GM19240 (cell line): ENCODE measurements around the gene OPTC.
"Not testable (repeated sequence)": the region's sequence is repeated elsewhere in the genome, so short reads cannot be mapped to it uniquely, and the experiment has no call there.

Experiments
- DNase-seq: peaks from one replicate; pipeline ENCODE4 v3.0.0; 2011; ENCODE audit warnings: low spot score; ENCODE audit not compliant: insufficient read length

OPTC gene

DNA sequence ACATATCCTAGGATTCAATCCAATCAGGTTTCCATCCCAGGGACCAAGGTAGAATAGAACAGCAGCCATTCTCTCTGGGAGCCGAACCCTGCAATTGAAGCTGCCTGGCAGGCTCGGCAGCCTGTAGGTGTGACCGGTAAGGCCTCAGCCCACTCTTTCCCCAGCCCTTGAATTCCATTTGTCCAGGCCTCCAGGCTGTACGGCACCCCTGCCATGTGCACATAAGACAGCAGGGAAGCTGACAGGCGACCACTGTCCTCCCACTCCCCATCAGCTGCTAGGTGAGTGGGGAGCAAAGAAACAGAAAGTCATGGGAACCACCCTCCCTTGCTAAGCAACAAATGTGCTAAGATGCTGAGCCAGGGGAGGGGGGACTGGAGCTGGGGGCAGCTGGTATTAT lies 23.0 kb downstream of the OPTC start:
- DNase-seq, result no peak

DNA sequence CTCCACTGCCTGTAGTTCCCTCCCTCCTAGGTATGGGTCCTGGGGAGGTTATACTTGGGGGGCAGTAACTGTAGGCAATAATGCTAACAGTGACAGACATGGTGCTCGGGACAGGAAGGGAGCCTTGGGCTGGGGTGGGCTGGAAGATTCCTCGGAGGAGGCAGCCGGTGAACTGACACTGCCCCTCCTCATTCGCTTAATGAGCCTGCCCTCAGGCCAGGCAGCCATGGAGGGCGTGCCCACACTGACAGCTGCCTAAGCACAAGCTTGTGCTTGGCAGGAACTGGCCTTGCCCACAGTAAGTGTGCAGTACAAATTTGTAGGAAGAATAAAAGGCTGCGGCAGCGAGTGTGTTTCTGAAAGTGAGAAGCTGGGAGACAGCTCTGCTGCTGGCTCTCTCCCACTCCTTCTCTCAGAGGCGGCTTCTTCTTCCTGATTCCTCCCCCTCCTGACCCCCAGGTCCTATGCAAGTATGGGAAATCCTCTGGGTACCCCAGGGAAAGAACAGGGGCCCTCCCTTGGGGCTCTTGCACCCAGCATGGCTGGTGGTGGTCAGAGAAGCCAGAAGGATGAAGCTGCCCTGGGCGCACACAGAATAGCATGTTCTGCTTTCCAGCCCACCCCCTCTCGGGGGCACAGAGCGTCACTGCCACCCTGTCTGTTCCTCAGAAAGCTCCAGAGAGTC lies 23.6 kb downstream of the OPTC start:
- DNase-seq, result no peak

DNA sequence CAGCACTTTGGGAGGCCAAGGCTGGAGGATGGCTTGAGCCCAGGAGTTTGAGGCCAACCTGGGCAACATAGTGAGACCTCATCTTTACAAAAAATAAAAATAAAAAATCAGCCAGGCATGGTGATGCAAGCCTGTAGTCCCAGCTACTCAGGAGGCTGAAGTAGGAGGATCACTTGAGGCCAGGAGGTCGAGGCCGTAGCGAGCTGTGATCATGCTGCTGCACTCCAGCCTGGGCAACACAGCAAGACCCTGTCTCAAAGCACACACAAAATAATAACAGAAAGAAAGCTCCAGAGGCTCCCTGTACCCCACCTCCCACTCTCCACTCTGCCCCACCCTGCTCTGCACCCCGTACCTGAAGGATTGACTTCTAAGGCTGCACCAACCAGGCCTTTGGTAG lies 24.2 kb downstream of the OPTC start:
- not testable (repeated sequence) for DNase-seq

DNA sequence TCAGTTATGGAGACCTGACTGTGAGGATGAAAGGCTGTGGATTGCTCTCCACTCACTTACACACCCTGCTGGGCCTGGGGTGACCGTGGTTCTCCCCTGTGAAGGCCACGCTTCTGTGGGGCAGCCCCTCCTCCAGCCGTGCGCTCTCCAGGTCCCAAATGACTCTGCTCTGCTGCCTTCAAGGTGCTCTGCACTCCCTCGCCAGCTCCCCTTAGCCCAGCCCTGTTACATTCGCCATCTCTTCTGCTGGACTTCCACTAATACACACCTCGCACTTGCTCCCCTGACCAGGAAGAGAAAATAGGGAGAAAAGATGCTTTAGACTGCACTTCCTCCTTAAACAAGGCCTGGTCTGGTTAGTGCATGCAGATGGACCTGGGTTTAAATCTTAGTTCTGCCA lies 24.6 kb downstream of the OPTC start:
- no peak for DNase-seq

DNA sequence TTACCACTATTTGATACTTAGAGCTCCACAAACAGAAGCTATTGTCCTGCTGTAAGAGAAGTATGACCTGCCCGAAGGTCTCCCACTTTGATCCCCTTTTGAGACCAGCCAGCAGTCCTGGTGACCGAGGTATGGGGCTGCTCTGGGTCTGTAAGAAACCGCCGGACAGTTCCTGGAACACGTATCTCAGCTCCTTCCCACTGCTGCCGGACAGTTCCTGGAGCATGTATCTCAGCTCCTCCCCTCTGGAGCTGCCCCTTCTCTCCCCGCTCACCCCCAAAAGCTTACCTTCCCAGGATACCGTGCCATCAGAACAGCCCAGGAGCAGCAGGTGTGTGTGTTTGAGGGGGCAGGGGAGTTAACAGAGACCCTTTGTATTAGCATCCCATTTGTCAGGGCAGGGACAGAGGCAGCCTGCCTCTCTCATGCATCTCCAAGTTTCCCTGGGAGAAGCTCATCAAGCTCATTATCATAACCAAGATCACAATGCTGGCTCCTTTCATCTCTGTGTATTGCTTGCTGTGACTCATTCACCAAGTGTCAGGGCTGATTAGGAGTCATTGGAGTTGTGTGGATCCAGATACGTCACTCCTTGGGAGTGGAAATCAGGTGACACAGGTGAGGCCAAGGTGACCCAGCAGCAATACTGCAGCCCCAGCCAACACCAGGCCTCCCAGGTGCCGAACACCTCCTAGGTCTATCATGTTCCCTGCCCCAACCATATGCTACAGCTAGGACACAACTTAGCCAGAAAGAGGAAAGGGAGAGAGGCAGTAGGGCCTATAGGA lies 25.3 kb downstream of the OPTC start:
- no peak for DNase-seq

DNA sequence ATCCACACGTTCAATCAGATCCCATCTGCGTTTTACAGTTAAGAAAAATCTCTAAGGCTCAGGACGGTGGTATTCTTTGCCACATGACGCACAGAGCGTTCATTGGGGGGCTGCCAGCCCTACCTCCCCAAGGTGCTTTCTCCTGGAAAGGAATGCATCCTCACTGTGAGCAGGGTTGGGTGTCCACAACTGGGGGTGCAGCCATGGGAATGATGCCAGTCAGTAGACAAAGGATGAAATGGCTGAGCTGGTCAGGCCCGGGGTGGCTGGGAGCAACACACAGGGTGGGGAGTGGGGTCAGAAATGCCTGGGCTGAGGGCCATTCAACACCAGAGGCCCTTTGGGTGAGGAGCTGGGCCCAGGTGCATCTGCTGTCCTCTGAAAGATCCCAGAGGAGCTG lies 25.9 kb downstream of the OPTC start:
- no peak for DNase-seq

DNA sequence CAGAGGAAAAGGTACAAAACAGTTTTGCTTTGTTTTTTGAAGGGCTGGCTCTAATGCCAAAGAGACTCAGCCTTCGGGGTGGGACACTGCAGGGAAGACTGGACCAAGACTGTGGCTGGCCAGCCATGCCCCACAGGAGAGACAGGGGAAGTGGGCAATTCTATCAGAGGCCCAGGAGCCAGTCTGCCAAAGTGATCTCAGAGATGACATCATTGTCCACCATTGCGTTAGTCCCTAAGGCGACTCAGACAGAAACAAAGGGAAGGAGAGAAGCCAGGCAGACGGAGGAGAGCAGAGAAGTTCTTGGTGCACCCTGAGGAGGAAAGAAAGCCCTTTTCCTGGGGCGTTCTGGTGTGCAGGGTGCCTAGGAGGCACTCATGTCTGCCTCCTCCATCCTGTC lies 26.4 kb downstream of the OPTC start:
- DNase-seq, result no peak

DNA sequence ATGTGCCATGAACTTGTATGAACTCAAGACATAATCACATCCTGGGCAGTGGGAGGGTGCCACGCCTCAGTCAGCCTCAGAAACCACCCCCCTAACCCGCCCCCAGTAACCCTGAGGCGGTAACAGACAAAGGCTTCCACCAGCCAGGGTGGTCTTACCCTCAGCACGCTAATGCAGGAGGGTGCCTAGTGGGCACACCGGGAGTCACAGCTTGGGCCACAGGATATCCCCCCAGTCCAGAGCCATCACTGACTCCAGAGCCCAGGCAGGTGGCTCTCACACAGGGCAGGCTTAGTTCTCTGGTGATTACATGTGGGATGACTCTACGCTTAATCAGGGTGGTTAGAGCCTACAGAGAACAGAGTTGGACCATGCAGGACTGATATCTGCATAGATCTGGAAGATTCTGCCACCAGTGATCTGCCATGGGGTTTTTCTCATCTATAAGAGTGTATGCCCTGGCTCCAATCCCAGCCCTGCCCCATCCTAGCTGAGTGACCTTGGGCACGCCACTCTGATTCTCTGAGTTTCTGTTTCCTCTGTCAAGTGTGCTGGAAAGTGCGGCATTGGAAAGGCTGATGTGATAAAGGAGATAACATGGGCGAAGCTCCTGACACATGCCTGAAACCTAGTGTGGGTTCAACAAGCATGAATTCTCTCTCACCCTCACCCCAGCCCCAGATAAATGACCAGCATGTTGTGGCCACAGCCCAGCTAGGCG lies 27.3 kb downstream of the OPTC start:
- DNase-seq, result no peak

DNA sequence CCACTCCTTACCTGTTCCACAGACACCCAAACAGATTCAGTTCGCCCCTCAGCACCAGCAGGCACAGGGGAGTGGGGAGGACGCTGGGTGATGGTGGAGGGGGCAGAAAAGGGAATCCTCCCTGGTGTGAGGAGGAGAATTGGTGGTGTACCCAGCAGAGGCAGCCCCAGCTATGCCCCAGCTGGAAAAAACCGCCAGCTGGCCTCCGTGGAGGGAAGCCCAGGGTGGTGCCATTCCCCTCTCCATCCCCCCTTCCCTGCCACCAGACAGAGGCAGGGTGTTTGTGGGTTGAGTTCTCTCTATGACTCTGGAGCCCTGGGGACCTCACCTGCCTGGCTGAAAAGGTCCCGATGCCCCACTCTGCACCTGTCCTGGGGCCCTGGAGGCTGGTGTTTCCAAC lies 27.9 kb downstream of the OPTC start:
- no peak for DNase-seq

DNA sequence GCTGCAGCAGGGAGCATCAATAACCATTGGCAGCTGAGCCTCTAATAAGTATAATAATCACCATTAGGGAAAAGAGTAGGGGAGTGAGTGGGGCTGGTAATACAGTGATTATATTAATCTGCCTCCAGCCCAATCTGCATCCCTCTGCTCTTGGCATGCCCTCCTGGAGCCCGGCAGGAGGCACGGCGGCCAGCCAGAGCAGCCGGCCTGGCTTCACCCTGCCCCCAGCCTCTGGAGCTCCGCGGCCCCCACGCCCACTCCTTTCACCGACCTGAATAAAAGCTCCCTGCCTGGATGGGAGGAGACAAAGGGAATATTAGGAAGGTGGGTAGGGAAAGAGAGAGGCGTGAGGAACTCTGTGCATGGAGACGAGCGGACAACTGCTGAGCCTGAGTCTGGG lies 28.3 kb downstream of the OPTC start:
- DNase-seq, result no peak

DNA sequence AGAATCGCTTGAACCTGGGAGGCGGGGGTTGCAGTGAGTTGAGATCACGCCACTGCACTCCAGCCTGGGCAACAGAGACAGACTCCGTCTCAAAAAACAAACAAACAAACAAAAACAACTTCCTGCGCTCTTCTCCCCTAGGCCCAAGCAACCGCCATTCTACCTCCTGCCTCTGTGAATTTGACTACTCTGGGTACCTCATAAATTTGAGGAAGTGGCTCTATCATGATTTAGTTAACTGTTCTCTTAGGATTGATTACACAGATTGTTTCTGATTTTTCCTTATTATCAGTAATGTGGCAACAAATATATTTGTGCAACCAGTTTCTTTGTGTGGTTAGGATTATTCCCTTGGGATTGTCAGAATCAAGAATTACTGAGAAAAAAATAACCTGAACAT lies 29.7 kb downstream of the OPTC start:
- no peak for DNase-seq

DNA sequence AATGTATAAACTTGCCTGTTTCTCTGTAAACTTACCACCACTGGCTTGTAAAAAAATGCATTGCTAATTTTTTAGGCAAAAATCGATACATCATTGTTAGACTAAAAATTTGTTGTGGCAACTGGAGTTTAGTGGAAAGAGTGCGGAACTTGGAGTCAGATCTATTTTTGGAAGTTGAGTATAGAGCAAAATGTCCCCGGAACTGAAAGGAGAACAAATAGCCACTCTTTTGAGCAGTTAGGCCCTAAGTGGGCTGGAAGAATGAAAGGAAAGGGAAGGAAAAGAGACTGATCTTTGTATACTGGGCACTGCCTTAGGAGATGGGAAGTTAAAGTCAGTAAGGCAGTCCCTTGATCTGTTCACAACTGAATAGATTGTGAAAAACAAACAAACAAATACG lies 30.2 kb downstream of the OPTC start:
- DNase-seq, result no peak

DNA sequence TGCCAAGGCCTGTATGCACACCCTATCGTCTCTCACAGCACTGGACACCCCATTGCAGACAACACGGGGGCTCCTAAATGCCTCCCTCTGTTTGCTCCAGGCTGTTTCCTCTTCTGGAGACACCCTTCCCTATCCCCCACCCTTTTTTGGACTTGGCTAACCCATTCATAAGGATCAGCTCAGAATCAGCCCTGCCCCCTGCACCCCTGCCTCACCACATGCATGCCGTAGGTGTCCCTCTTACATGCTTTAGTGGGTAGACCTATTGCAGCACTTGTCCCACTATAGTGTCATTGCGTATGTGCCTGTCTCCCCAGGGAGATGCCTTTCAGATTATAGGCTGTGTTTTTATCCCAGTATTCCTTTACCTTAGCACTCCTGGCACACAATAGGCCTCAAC lies 30.9 kb downstream of the OPTC start:
- no peak for DNase-seq

DNA sequence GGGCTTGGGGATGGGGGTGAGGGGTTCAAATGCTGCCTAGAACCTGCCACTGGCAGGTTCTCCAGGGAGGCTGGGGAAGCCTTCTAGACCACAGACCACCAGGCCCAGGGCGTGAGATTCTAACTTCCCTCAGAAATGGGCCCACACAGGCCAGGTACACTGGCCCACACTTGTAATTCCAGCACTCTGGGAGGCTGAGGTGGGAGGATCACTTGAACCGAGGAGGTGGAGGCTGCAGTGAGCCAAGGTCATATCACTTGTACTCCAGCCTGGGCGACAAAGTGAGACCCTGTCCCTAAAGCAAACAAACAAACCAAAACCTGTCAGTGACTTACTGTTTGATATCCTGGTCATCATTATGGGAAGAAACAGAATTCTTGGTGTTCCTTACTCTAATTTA lies 31.7 kb downstream of the OPTC start:
- DNase-seq, result no peak

DNA sequence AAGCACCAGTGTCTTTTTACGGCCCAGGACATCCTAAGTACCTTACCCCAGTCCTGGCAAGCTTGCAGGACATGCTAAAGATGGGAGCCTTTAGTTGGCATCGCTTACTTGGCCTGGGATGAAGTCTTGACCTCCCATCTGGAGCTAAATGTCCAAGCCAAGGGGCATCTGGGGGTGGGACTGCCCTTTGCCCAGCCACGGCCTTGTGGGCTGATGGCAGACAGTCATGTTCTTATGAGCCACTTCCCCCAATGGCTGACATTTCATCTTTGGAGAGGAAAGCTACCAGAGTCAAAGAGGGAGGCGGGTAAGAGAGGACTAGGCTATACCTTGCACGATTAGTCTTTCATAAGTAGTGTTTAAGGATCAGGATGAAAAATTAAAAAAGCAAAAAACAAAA lies 32.2 kb downstream of the OPTC start:
- DNase-seq, result no peak

DNA sequence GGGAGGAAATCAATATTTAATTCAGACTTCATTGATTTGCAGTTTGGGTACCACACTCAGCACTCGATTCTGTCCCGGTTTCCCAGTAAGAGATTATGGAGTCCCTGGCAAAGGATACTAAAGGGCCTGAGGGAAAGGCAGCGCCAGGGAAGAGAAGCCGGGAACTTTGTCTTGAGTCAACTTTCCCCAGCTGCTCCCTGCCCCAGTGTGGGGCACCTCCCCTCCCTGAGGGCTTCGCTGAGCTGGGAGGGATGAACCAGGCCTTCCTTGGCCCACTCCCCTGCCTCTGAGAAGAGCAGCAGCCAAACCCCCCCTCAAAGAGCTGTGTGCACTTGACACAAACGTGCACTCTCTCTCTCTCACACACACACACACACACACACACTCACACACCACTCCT lies 32.6 kb downstream of the OPTC start:
- DNase-seq, result no peak

DNA sequence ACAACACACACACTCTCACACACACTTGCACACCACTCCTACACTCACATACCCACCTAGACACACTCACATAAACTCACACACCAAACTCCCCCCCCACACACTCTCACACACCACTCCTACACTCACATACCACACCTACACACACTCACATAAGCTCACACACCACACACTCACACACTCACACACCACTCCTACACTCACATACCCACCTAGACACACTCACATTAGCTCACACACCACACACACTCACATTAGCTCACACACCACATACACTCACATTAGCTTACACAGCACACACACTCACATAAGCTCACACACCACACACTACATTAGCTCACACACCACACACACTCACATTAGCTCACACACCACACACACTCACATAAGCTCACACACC lies 33.1 kb downstream of the OPTC start:
- DNase-seq, result no peak

DNA sequence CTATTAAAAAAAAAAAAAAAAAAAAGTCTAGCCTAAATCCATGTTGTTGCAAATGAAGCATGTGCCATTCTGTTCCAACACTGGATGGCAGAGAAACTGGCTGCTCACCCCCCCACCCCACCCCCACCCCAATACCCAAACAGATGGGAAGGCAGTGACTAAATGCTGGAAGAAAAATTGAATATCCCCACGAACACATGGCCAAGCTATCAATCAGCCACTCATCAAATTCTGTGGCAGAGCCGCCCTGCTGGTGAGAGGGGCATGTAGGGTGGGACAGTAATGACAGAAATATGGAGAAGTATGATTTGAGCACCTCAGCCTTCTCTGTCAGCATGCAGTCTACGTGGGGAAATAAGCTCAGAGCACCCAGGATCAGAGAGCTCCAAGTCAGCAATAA lies 34.1 kb downstream of the OPTC start:
- DNase-seq, result no peak

DNA sequence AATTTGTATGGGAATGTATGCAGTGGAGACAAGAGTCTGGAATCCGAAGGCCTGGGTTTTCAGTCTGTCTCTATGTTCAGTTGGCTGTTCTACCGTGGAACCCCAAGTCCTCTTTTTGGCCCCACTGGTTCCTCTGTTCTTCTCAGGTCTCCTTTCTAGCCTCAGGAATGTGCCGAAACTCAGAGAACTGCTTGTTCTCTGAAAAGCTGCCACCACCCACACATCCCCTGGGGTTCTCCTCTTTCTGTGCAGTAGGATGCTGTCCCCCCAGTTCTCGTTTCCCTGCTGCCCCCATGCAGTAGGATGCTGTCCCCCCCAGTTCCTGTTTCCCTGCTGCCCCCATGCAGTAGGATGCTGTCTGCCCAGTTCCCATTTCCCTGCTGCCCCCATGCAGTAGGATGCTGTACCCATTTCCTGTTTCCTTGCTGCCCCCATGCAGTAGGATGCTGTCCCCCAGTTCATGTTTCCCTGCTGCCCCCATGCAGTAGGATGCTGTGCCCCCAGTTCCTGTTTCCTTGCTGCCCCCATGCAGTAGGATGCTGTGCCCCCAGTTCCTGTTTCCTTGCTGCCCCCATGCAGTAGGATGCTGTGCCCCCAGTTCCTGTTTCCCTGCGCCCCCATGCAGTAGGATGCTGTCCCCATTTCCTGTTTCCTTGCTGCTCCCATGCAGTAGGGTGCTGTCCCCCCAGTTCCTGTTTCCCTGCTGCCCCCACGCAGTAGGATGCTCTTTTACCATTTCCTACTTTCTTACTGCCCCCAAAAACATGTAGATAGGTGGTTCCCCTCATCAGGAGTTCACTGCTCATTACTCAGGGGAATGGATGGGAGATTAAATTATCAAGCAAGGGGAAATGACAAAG lies 35.3 kb downstream of the OPTC start:
- no peak for DNase-seq

DNA sequence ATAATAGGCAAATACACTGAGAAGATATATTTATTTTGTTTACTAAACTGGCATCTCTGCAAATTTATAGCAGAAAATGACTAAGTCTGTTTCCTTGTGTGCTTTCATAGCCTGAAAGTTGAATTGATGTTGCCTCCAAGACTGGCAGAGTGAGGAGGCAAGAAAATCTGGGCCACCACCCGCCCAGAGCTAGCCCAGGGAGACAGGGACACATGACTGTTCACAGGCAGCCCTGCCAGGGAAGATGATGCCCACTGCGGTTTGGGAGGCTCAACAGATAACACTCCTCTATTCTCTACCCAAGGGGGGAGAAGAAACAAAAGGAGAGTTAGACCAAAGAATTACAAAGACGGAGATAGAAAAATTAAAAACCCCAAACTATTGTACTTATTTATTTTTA lies 37.1 kb downstream of the OPTC start:
- no peak for DNase-seq

DNA sequence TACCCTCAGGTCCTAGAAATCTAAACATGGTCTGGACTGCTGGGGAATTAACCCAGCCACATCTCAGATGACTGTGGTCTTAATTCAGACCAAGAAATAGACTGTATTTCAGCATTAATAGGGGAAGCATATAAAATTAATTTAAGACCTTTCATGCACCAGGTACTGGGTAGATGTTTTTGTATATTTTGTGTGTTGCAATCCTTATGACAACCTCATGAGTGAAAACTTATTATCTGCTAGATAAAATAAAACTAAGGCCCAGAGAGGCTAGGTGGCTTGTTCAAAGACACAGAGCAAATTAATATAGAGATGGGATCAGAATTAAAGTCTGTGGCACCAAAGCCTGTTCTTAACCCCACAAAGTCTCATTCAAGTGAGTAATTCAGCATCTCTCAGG lies 40.1 kb downstream of the OPTC start:
- no peak for DNase-seq

DNA sequence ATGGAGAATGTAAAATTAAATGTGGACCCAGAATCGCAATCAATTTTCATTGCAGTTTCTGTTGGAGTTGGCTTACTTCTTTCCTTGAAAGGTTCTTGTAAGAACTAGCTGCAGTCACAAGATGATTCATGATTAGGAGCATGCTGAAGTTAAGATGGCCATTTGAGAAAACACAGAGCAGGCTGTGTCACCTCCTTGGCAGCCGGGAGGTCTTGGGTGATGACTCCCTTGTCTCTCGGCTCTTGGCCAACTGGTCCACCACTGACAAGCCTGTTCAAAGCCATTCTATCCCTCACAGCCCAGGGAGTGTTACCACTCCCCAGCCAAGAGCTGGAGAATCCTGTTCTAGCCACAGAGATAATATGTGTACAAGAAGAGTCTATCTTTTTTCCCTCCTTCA lies 40.6 kb downstream of the OPTC start:
- no peak for DNase-seq
